Stimulated activated CD8-positive, alpha-beta memory T cell treated with anti-CD3 and anti-CD28 coated beads, Interleukin-15, amount 100 ng/mL, for 48 hours (primary cell): Measurements from ENCODE around the gene ARRDC4.

Source experiments
- DNase-seq, 2 donors: peaks; one replicate each; pipeline ENCODE4 v3.0.0-alpha.2; 2020; ENCODE audit warnings: low read depth in 2 of 2

ARRDC4 gene

DNA sequence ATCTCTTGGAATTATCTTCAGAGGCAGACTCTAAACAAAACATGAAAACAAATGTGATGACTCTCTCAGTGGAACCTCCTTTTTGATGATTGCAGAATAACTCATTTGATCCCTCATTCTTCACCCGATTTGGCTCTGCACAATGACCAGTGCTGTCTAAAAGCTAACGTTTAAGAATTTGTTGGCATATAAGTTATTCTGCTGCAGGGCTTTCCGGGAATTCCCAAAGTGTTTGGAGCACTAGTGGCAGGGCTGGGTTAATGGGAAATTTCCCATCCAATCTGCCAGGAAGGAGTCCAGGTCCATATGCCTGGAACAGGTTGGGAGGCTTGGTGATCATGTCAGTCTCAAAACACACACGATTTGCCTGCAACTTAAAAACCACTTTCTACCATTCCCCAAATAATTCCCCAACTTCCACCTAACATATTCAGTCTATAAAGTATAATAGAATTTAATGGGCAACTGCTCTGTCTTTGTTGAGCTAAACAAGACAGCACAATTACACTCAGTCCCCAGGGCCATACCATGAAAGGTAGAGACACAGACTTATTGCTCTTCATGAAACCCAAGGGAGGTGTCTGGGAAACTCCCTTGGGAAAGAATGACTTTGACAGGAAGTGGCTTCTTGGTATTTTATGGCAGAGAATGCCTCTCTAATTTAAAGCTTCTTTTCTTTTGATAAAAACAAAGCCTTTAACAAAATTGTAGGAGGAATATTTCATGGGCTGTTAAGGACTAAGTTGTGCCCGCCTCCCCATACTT is 38.0 kb downstream of the ARRDC4 start:
- DNase-seq: no peak

DNA sequence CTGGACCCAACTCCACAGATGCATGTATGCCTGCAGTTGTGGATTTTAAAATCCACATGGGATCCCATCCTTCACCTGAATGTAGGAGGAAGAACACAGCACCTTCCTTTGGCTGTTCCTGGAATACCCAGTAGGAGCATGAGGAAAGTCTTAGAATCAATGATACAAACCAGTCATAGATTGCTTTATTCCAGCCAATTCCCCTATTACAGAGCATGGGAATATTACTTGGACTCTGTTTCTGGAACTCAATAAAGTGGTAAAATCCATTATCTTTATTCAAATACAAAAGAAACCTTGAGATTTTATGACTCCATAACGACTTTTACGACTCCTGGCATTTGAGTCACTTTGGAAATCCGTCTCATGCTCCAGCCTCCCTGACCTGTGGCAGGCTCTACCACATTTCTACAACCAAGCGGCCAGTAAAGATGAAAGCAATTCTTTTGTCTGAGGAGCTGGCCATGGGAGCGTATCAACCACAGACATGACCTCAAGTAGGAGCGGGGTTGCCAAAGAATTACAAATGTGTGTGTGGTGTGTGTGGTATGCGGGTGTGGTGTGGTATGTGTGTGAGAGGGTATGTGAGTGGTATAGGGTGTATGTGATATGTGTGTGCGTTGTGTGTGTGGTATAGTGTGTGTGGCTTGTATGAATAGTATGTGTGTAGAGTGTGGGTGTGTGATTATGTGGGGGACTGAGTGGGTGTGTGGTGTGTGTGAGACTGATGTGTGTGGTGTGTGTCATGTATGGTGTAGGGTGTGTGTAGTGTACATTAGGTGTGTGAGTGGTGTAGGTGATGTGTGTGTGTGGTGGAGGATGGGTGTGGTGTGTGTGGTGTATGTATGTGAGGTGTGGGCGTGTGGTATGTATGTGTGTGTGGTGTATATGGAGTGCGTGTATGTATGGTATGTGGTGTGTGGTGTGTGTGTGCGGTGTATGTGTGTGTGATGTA is 40.0 kb downstream of the ARRDC4 start:
- no peak for DNase-seq

DNA sequence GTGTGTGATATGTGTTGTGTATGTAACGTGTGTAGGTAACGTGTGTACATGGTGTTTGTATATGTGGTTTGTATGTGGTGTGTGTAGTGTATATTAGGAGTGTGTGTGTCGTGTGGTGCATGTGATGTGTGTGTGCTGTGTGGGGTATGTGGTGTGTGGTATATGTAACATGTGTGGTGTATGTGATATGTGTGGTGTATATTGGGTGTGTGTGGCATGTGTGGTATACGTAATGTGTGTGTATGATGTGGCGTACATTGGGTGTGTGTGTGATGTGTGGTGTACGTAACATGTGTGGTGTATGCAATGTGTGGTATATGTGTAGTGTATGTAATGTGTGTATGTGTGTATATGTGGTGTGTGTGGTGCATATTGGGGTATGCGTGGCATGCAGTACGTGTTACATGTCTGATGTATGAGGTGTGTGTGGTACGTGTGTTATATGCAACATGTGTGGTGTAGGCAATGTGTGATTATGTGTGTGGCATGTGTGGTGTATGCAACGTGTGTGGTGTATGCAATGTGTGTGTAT is 41.2 kb downstream of the ARRDC4 start:
- no peak for DNase-seq

GRCh38 chr15:98002419-98002818 is 41.9 kb downstream of the ARRDC4 start:
- no peak for DNase-seq

- DNase-seq: no peak
Measured at GRCh38 chr15:98002866-98003265, 42.4 kb downstream of the ARRDC4 start.

GRCh38 chr15:98003518-98003917 is 43.0 kb downstream of the ARRDC4 start:
- no peak for DNase-seq

- DNase-seq: no peak
Measured at GRCh38 chr15:98003996-98004395, 43.5 kb downstream of the ARRDC4 start.

DNA sequence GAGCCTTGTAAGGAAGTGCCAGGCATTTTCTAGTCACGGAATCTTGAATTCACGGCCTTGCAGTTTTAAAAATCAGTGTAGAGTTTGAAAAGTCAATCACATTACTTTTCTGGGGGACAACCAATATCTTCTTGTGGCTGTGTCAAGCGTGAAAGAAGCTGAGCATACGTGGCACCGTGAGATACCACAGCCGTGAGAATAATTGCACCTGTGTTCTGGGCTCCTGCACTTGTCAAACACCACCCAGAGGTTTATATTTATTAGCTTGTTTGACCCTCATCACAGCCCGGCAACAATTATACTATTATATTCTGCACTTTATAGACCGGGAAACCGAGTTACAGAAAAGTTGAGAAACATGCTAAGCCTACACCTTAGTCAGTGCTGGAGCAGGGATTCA is 45.2 kb downstream of the ARRDC4 start:
- no peak for DNase-seq

DNA sequence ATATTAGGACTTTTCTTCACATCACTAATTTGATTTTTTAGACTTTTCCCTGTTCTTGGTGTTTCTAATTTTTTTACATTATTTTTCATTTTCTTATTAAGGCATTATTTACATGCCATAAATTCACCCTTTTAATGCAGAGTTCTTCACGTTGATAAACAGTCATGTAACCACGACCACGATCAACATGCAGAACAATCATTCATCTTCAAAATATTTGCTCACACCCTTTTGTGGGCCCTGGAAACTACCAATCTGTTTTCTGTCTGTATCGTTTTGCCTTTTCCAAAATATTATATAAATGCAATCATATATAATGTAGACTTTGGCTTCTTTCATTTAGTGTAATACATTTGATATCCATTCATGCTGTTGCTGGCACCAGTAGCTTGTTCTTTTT is 48.7 kb downstream of the ARRDC4 start:
- no peak for DNase-seq

- no peak for DNase-seq
Measured at GRCh38 chr15:98009971-98010370, 49.5 kb downstream of the ARRDC4 start.

DNA sequence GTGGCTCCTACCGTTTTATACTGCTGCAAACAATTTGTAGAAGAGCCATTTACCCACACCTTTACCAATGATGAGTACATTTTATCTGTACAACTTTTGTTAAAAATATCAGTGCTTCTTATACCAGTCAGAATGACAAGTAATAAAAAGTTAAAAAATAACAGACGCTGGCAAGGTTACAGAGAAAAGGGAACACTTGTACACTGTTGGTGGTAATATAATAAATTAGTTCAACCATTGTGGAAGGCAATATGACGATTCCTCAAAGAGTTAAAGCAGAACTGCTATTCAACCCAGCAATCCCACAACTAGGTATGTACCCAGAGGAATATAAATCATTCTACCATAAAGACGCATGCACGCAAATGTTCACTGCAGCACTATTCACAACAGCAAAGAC is 51.9 kb downstream of the ARRDC4 start:
- DNase-seq: no peak

GRCh38 chr15:98013631-98014030 is 53.1 kb downstream of the ARRDC4 start:
- DNase-seq: no peak

DNA sequence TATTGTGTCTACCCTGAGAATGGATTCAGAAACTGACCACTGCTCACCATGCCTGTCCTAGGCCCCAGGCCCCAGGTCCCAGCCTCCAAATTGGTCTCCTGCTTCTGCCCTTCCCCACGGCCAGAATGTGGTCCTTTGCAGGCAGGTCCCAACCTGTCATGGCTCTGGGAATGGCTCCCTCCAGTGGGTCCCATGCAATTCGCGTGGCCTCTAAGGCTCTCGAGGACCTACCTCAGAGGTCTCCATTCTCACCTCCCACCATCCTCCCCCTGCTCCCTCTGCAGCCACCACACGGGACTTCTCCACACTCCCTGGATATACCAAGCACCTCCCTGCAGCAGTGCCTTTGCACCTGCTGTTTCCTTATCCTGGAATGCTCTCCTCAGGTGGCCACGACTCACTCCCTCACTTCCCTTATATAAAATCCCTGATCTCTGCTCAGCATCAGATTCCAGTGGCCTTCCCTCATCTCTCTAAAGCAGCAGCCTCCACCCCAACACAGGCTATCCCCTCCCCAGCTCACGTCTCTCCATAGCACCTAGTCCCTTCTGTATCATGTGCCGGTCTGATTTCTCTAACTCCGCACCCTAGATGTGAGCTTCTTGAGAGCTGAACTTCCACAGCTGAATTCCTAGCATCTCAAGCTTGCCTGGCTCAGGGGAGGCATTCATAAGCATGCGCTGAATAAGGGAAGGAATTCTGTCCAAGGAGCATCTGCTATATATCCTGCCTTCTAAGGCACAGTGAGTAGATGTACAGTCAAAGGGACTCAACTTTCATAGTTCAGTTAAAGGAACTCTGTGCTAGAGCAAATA is 56.9 kb downstream of the ARRDC4 start:
- DNase-seq: no peak

DNA sequence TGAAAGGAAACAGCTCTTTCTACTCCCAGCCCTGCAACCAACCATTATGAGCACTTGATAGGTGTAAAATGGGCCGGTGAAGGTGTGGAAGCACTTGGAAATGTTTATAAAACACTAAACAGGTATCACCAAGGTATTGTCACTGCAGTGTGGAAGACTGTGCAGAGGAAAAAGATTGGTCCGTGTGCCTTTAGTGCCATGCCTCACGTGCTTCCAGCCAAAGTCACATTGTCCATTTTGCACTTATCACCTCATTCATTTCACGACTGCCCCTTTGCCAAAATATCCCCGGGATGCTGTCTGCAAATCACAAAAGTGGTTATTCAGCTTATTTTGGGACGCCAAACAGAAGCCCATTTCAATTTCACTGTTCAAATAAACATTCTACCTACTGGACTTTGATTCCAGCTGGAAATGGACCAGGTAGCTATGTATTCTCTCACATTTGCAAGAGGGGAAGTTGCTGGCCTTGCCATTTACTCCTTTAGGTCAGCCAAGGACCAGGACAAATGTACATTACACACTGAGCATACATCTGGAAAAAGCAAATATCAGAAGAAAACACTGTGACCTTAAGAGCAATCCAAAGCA is 58.4 kb downstream of the ARRDC4 start:
- DNase-seq: no peak
